PC-3 (cell line): ENCODE measurements around the gene ZFP36. TPM values are rescaled to one million over a fixed set of nuclear protein-coding genes. Genes with fewer than 3 reads are reported as not detected.

ENCODE experiments used
- ATAC-seq: fragments of 200-7000 bp; cut with Tn5 transposase; 2 replicates; pipeline ENCODE4 v1.9.1; 2020; ENCODE audit warnings: mild to moderate bottlenecking, moderate library complexity
- BruUV-seq: library from RNA; stranded (reverse); fragments of 400-500 nt; replicated peaks from 2 replicates; lab custom pipeline; 2021; lab: Mats Ljungman, UMichigan
- CTCF ChIA-PET: fragments of 300-600 bp; sonication (Branson Sonifier 250); formaldehyde crosslinking; loops from one replicate; lab custom pipeline; 2022; ENCODE audit warnings: antibody characterized with exemption; lab: Charles Lee
- POLR2A ChIA-PET: fragments of 300-600 bp; sonication (Branson Sonifier 250); formaldehyde crosslinking; loops from one replicate; lab custom pipeline; 2022; ENCODE audit warnings: antibody characterized with exemption; ENCODE audit not compliant: unreplicated experiment; lab: Charles Lee
- DNase-seq: peaks from one replicate; pipeline ENCODE4 v3.0.0-alpha.2; 2015
- H2AFZ ChIP-seq: fragments of 300-600 bp; sonication (generic); 2 replicates; pipeline ENCODE4 v1.6.0; 2016; ENCODE audit warnings: antibody characterized with exemption, low read length
- H3F3A ChIP-seq: fragments of 300-600 bp; sonication (generic); one replicate; pipeline ENCODE4 v1.6.0; 2017; ENCODE audit warnings: antibody characterized with exemption, low read length, control low read depth, mild to moderate bottlenecking; ENCODE audit not compliant: unreplicated experiment
- H3K27ac ChIP-seq: fragments of 300-600 bp; sonication (generic); 2 replicates; pipeline ENCODE4 v1.5.1; 2016; ENCODE audit warnings: mild to moderate bottlenecking, low read length
- H3K27me3 ChIP-seq: fragments of 300-600 bp; sonication (generic); 2 replicates; pipeline ENCODE4 v1.6.1; 2016; ENCODE audit warnings: low read length, mixed read lengths
- H3K36me3 ChIP-seq: fragments of 300-600 bp; sonication (generic); 2 replicates; pipeline ENCODE4 v1.6.1; 2016; ENCODE audit warnings: low read depth, mixed run types, low read length, mixed read lengths
- H3K4me1 ChIP-seq: fragments of 300-600 bp; sonication (generic); 2 replicates; pipeline ENCODE4 v1.5.1; 2016; ENCODE audit warnings: low read length; ENCODE audit not compliant: insufficient read depth
- H3K4me2 ChIP-seq: fragments of 300-600 bp; sonication (generic); 2 replicates; pipeline ENCODE4 v1.6.0; 2016; ENCODE audit warnings: low read length
- H3K4me3 ChIP-seq: fragments of 300-600 bp; sonication (generic); 2 replicates; pipeline ENCODE4 v1.5.1; 2016; ENCODE audit warnings: mild to moderate bottlenecking, low read length, mixed read lengths
- H3K79me2 ChIP-seq: fragments of 300-600 bp; sonication (generic); 2 replicates; pipeline ENCODE4 v1.6.1; 2017; ENCODE audit warnings: low read length, mixed read lengths
- H3K9ac ChIP-seq: fragments of 300-600 bp; sonication (generic); 2 replicates; pipeline ENCODE4 v1.6.0; 2016; ENCODE audit warnings: mild to moderate bottlenecking, low read length
- H3K9me2 ChIP-seq: fragments of 300-600 bp; sonication (generic); replicated peaks from 2 replicates; pipeline ENCODE4 v1.6.1; 2016; ENCODE audit warnings: mixed run types, low read length, mixed read lengths
- H3K9me3 ChIP-seq: fragments of 300-600 bp; sonication (generic); 2 replicates; pipeline ENCODE4 v1.6.1; 2016; ENCODE audit warnings: low read length, mixed read lengths
- H4K20me1 ChIP-seq: fragments of 300-600 bp; sonication (generic); 2 replicates; pipeline ENCODE4 v1.6.1; 2016; ENCODE audit warnings: low read length, mixed read lengths
- CTCF ChIP-seq: fragments of 300-600 bp; sonication (generic); conservative IDR thresholded peaks from 2 replicates; pipeline ENCODE4 v1.5.1; 2017; ENCODE audit warnings: antibody characterized with exemption, low read depth, mild to moderate bottlenecking, low read length
- EZH2 ChIP-seq: fragments of 300-600 bp; sonication (generic); IDR thresholded peaks from one replicate; pipeline ENCODE4 v1.6.1; 2017; ENCODE audit warnings: antibody characterized with exemption, mild to moderate bottlenecking, low read length; ENCODE audit not compliant: unreplicated experiment
- EZH2phosphoT487 ChIP-seq: fragments of 300-600 bp; sonication (generic); IDR thresholded peaks from 2 replicates; pipeline ENCODE4 v1.6.1; 2018; ENCODE audit warnings: mild to moderate bottlenecking, antibody characterized with exemption, low read length, borderline replicate concordance
- intact Hi-C: fragments of 100-400 bp; cut with micrococcal nuclease; formaldehyde crosslinking; loops from 2 replicates; pipeline ENCODE4 v1.9.0; 2023
- total RNA-seq: library from RNA; depleted of rRNA; stranded (reverse); fragments of >200 nt; gene quantifications from 2 replicates; pipeline ENCODE4 v1.2.3, GENCODE V29; 2014

ZFP36 gene
- total RNA-seq, 1 experiment from 2014 or later, result 32.7 TPM

- ChIA-PET POLR2A (no interaction called here), CTCF (no interaction called here)
- Histone ChIP-seq H2AFZ (no peak overlapping the region), H3K9ac (no peak overlapping the region), H3K4me3 (no peak overlapping the region), H3F3A (no peaks in the 10 kb centered on the region), H4K20me1 (no peaks in the 10 kb centered on the region), H3K9me2 (no peaks in the 10 kb centered on the region), H3K36me3 (no peaks in the 10 kb centered on the region), H3K4me2 (no peak overlapping the region), H3K27me3 (no peaks in the 10 kb centered on the region), H3K9me3 (no peaks in the 10 kb centered on the region), H3K4me1 (no peaks in the 10 kb centered on the region), H3K27ac (no peak overlapping the region), H3K79me2 (no peaks in the 10 kb centered on the region)
- DNase-seq (no peak), ATAC-seq (no peak)
- no TSS peak for BruUV-seq
- intact Hi-C loops, result no loop called here
- TF ChIP-seq EZH2phosphoT487 (no peak), EZH2 (no peak), CTCF (no peak)
These were observed 15.4 kb downstream of the ZFP36 start for GRCh38 chr19:39422020-39422419.

GRCh38 chr19:39423258-39424086 lies 16.8 kb downstream of the ZFP36 start:
- no peaks in the 10 kb centered on the region for H3K9me3 ChIP-seq
- POLR2A ChIA-PET, result no interaction called here
- H3F3A ChIP-seq, result no peaks in the 10 kb centered on the region
- no peaks in the 10 kb centered on the region for H4K20me1 ChIP-seq
- intact Hi-C loops, result no loop called here
- H3K4me2 ChIP-seq, result no peak overlapping the region
- no peaks in the 10 kb centered on the region for H3K79me2 ChIP-seq
- BruUV-seq, result no TSS peak
- CTCF ChIA-PET, result no interaction called here
- H3K9me2 ChIP-seq, result no peaks in the 10 kb centered on the region
- no peak overlapping the region for H3K9ac ChIP-seq
- TF ChIP-seq CTCF, result no peak
- no peaks in the 10 kb centered on the region for H3K4me1 ChIP-seq
- H3K36me3 ChIP-seq, result no peaks in the 10 kb centered on the region
- no peak for ATAC-seq
- no peak for DNase-seq
- H3K27ac ChIP-seq, result no peak overlapping the region
- no peak overlapping the region for H3K4me3 ChIP-seq
- H3K27me3 ChIP-seq, result no peaks in the 10 kb centered on the region
- no peak overlapping the region for H2AFZ ChIP-seq

GRCh38 chr19:39424934-39425333 lies 18.3 kb downstream of the ZFP36 start:
- ATAC-seq (no peak), DNase-seq (no peak)
- Histone ChIP-seq H3K9me3 (no peaks in the 10 kb centered on the region), H3K4me3 (no peak overlapping the region), H3F3A (no peaks in the 10 kb centered on the region), H4K20me1 (no peaks in the 10 kb centered on the region), H3K27ac (no peak overlapping the region), H3K36me3 (no peaks in the 10 kb centered on the region), H3K9me2 (no peaks in the 10 kb centered on the region), H3K27me3 (no peaks in the 10 kb centered on the region), H2AFZ (no peak overlapping the region), H3K4me1 (no peaks in the 10 kb centered on the region), H3K9ac (no peak overlapping the region), H3K79me2 (no peaks in the 10 kb centered on the region), H3K4me2 (no peak overlapping the region)
- intact Hi-C loops, result no loop called here
- ChIA-PET CTCF (no interaction called here), POLR2A (no interaction called here)
- no peak for TF ChIP-seq EZH2
- TF ChIP-seq CTCF, result no peak
- no peak for TF ChIP-seq EZH2phosphoT487
- no TSS peak for BruUV-seq
